Measurements from ENCODE around the gene TTLL6. TPM values are rescaled to one million over a fixed set of nuclear protein-coding genes. Genes with fewer than 3 reads are reported as not detected.
"Not testable (repeated sequence)": the region's sequence is repeated elsewhere in the genome, so short reads cannot be mapped to it uniquely, and the experiment has no call there.

The TTLL6 gene
- total and polyA plus RNA-seq, 2 of the 8 experiments (the other 6 are each of a cell fraction or from before 2014, with no cell fraction given): 2.6 to 4.3 TPM

GRCh38 chr17:48716549-48716948 is 100.5 kb downstream of the TTLL6 start:
- H2BK120ac ChIP-seq (replicated peaks; ENCODE audit: low read depth, low read length); H2AK5ac ChIP-seq (ENCODE audit: low read depth, low read length); DNase-seq (ENCODE audit: low read depth in 1 of 2, low spot score in 2 of 2); H3K4me2 ChIP-seq (ENCODE audit: insufficient read depth in 1 of 2, low read depth in 2 of 2, low read length in 2 of 2); H3K23me2 ChIP-seq (ENCODE audit: low read depth, low read length); H3K56ac ChIP-seq (replicated peaks; ENCODE audit: insufficient read length, low read depth, low read length); H2AFZ ChIP-seq (ENCODE audit: low read length); H3K4me3 ChIP-seq (ENCODE audit: extremely low read depth in 1 of 4, insufficient read depth in 2 of 4, low read depth in 3 of 4, low read length in 4 of 4); H3K18ac ChIP-seq (ENCODE audit: extremely low read depth, low read length); H2BK5ac ChIP-seq (ENCODE audit: low read depth, low read length); H3K14ac ChIP-seq (ENCODE audit: insufficient read length); H4K5ac ChIP-seq (ENCODE audit: insufficient read length, low read depth, low read length); POLR2A ChIA-PET (ENCODE audit: partially characterized antibody); H3K23ac ChIP-seq (ENCODE audit: insufficient read length); H3K9ac ChIP-seq (replicated peaks in 1 of 4; ENCODE audit: extremely low read depth in 1 of 4, low read depth in 3 of 4, low read length in 3 of 4); H2BK12ac ChIP-seq (ENCODE audit: low read depth, low read length); H3K4ac ChIP-seq (replicated peaks; ENCODE audit: insufficient read length, low read depth, low read length); FAIRE-seq; H2BK15ac ChIP-seq (ENCODE audit: low read length); H3K36me3 ChIP-seq (ENCODE audit: control insufficient read depth in 2 of 4, insufficient read depth in 4 of 4, low read length in 3 of 4); H3K79me2 ChIP-seq (ENCODE audit: control insufficient read depth in 1 of 2, insufficient read depth in 2 of 2, low read length in 2 of 2); H2BK20ac ChIP-seq (ENCODE audit: low read length); H4K8ac ChIP-seq (ENCODE audit: extremely low read depth, insufficient read depth, low read length); H3K9me3 ChIP-seq (ENCODE audit: insufficient read depth in 2 of 2, low read depth in 1 of 2, low read length in 1 of 2); H4K91ac ChIP-seq (replicated peaks; ENCODE audit: insufficient read length, low read length); H3K27ac ChIP-seq (ENCODE audit: low read depth, low read length); H3K79me1 ChIP-seq (ENCODE audit: low read depth, low read length): not testable (repeated sequence)
- peaks cover 12 to 15% of the 10 kb centered on the region in 2 experiments for H4K20me1 ChIP-seq (replicated peaks in 1 of 2; ENCODE audit: control insufficient read depth in 1 of 2, insufficient read depth in 2 of 2, low read length in 2 of 2)
- CTCF ChIA-PET (ENCODE audit: partially characterized antibody): interaction anchor here (0.6 to 13.5 kb wide), 11 partner anchors 11 to 558 kb away, joined by 3 to 147 read pairs (median 5); no protein-coding TSS in a partner anchor
- WGBS, 2 experiments (ENCODE audit: extremely low coverage in 1 of 2, insufficient coverage in 1 of 2, insufficient read length in 1 of 2, insufficient replicate concordance in 2 of 2, low coverage in 1 of 2, low lambda C conversion rate in 2 of 2, missing lambda C conversion rate in 1 of 2): 80% methylated on average over 3 of the region's 3 CpGs; no CpG with 5 or more reads in 1 of the 2 experiments
- peaks cover 7 to 27% (median 17%) of the 10 kb centered on the region in 4 experiments; a peak in 6 of 7 replicates for H3K4me1 ChIP-seq (replicated peaks in 1 of 4; ENCODE audit: control insufficient read depth in 3 of 4, insufficient read depth in 4 of 4, low read length in 3 of 4)
- H3K27me3 ChIP-seq (replicated peaks in 1 of 4; ENCODE audit: control insufficient read depth in 3 of 4, extremely low read depth in 1 of 4, insufficient read depth in 3 of 4, low read length in 3 of 4): peaks cover 42 to 82% (median 66%) of the 10 kb centered on the region in 4 experiments
